ENCODE measurements around the gene MYO15B.

The MYO15B gene

DNA sequence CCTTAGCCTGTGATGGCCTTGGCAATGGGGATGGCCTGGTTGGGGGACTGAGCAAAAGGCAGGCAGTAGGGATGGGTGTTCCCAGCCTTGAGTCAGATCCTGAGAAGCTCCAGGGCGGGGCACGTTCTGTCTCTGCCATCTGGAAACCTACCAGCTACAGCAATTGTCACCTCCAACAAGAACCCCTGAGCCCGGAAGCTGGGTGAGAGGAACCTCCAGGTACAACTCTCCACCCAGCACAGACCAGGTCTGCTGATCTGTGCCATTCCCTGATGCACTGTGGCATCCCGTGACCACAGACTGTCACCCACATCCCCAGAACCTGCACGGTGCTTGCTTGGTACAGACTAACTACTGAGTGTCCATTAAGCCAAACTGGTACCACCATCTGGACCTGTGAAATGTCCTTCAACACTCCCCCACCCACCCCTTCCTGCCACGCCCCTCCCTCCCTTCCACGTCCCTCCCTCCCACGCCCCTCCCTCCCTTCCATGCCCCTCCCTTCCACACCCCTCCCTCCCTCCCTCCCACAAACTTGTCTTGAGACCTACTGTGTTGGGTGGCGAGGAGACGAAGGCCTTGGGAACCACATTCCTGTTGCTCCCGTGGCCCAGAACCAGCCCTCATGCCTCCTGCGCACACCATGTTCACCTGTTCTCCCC is 16.6 kb downstream of the MYO15B start:
- no peak for DNase-seq

DNA sequence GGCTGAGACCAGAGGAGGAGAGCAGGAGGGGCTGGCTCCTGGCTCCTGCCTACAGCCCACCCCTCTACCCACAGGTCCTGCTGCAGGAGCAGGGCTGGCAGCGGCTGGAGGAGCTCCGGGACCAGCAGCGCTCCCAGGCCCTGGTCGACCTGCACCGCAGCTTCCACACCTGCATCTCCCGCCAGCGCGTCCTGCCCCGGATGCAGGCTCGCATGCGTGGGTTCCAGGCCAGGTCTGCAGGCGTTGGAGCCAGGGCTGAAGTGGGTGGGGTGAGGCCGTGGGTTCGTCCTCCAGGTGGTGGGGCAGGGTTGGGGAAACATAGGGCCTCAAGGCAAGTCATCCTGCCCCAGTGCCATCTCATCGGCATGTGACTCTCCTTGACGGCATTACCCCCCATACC is 18.2 kb downstream of the MYO15B start:
- no peak for DNase-seq

DNA sequence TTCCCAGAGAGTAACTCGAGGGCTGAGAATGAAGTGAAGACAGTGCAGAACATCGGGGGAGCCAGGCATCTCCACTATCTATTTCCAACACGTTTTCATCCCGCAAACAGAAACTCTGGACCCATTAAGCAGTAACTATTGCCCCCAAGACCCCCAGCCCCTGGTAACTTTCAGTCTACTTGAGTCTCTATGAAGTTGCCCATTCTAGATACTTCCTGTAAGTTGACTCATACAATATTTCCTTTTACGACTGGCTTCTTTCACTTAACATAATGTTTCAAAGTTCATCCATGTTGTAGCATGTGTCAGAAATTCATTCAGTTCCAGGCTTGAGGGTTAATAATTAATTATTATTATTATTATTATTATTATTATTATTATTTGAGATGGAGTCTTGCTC is 19.5 kb downstream of the MYO15B start:
- DNase-seq, result no peak

DNA sequence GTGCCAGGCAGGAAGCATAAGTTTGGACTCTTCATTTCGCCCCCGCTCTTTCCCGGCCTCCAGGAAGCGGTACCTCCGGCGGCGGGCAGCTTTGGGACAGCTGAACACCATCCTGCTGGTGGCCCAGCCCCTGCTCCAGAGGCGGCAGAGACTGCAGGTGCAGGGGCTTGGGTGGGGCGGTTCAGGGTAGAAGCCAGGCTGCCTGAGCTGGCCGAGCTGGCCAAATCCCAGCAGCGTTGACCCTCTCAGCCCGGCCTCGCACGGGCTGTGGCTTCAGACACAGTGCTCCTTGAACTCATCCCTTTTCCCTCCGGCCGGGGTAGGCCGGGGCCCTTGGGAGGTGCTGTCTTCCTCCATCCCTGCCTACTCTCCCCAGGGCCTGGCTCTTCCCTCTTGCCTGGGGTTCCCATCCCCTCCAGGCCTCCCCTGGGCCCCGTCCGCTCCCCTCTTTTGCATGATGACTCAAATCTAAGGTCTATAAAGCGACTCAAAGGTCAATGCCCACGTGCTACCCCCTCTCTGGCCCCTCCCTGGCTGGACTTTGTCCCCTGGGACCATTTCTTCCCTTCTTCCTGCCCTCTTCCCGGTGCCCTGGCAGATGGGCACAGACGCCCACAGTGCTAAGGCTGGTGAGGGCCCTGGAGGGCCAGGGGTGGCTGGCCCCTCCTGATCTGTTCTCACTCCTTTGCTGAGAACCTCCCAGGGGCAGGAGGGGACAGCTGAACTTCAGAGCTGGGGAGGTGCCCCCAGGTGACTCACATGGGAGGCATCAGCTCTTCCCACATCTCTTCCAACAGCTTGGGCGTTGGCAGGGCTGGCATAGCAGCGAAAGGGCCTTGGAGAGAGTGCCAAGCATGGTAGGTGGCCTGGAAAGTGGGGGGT is 22.7 kb downstream of the MYO15B start:
- DNase-seq, result peak; percentile 41

DNA sequence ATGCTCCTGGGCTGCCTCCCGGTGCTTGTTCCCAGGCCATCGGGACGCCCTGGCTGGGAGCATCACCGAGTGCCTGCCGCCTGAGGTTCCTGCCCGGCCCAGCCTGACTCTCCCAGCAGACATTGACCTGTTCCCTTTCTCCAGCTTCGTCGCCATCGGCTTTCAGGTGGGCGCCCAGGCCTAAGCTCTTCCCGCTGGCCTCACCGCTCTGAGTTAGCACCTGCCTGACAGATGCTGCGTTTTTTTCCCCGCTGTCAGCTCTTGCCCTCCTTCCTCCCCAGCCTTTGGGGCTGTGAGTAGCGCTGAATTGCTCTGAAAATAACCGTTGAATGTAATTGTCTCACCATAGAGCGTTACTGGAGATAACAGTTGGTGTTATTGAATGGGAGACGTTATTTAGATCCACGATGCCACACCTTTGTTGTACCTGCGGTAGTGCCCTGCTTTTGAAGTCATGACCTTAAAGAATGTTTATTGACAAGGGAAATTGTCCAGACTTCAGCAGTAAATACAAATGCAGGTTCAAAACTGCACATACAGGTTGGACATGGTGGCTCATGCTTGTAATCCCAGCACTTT is 24.3 kb downstream of the MYO15B start:
- no peak for DNase-seq

DNA sequence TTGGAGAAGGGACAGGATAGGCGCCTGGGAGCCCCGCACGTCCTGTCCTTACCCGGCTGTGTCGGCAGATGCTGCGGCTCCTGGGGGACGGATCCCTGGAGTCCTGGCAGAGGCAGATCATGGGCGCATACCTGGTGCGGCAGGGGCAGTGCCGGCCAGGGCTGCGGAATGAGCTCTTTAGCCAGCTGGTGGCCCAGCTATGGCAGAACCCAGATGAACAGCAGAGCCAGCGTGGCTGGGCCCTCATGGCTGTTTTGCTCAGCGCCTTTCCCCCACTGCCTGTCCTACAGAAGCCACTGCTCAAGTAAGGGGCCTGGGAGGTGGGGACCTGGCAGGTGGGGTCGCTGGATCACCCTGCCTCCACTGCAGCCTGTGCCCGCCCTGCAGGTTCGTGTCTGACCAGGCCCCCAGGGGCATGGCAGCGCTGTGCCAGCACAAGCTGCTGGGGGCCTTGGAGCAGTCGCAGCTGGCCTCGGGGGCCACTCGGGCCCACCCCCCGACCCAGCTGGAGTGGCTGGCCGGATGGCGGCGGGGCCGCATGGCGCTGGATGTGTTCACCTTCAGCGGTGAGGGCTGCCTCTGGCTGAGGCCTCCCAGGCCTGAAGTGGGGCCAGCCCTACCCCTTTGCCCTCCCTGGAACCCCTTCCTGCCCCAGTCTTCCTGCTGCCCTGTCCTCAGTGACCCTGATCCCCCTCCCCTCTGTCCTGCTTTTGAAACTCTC is 25.5 kb downstream of the MYO15B start:
- DNase-seq, result no peak

DNA sequence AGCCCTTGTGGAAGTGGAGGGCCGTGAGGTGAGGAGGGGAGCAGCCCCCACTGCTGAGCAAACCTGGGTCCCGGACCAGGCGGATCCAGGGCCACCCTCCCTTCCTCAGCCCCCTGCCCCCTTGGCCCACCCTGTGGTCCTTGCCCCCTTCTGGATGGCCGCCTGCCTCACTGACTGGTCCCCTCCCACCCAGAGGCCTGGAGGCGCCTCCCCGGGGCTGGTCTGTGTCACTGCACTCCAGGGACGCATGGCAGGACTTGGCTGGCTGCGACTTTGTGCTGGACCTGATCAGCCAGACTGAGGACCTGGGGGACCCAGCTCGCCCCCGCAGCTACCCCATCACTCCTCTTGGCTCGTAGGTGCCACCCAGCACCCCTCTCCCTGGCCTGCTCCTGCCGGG is 26.4 kb downstream of the MYO15B start:
- DNase-seq, result peak; percentile 55

DNA sequence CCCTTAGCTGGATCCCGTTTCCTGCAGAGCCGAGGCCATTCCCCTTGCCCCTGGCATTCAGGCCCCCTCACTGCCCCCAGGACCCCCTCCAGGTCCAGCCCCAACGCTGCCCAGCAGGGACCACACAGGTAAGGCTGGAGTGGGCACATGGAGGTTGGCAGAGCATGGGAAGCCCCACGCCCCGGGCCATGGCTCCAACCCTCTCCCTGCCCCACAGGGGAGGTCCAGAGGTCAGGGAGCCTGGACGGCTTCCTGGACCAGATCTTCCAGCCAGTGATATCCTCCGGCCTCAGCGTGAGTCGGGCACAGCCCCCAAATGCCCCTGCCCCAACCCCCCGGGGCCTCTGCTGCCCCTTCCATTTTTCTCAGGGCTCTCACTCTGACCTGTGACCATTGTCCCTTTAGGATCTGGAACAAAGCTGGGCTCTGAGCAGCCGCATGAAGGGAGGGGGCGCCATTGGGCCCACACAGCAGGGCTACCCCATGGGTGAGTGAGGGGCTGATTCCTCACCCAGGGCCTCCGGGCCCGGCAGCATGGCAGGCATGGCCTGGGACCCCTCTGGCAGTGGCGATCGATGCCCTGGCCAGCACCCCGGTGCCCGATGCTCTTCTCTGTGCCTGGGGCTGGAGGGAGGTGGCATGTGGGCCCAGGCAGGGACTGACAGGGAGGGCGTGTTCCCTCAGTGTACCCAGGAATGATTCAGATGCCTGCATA is 27.1 kb downstream of the MYO15B start:
- no peak for DNase-seq

DNA sequence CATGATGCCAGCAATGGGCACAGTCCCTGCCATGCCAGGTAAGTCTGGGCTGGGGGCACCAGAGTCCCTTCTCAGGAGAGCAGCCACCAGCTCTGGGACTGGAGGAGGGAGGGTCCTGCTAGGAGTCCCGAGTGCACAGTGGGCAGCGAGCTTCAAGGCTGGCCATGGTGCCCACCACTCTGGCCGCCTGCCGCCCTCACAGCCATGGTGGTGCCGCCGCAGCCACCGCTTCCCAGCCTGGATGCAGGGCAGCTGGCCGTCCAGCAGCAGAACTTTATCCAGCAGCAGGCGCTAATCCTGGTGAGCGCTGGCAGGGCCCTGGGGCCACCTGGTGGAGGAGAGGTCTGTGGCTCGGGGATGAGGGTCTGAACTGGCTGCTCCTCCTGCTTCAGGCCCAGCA is 27.7 kb downstream of the MYO15B start:
- peak; percentile 47 for DNase-seq

DNA sequence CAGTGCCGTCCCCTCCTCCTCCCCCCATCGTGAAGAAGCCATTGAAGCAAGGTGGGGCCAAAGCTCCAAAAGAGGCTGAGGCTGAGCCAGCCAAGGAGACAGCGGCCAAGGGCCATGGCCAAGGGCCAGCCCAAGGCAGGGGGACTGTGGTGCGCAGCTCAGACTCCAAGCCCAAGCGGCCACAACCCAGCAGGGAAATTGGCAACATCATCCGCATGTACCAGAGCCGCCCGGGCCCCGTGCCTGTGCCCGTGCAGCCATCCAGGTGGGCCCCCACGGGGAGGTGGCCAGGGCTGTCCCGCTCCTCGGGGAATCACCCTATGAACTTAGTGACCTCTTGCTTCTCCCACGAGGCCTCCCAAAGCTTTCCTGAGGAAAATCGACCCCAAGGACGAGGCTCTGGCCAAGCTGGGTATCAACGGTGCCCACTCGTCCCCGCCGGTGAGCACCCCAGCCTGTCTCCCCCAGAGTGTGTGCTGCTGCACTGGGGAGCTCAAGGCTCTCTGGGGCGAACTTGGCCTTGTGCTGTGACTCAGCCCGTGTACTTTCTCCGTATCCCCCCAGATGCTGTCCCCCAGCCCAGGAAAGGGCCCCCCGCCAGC is 29.0 kb downstream of the MYO15B start:
- DNase-seq, result no peak

DNA sequence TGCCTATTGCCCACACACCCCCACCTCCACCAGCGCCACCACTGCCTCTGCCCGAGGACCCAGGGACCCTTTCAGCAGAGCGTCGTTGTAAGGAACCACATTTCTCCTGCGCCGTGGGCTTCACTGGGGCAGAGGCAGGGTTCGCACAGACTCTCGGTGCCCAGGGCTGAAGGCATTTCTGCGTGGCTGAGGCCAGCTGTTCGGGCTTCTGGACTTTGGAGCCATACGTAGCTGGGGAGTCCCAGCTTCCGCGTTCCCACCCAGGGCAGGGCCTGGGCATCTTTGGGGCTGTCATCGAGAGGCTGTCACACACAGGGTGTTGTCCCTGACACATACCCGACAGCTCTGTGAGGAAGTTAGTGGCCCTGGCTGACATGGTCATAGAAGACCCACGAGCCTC is 29.6 kb downstream of the MYO15B start:
- DNase-seq, result peak; percentile 33

DNA sequence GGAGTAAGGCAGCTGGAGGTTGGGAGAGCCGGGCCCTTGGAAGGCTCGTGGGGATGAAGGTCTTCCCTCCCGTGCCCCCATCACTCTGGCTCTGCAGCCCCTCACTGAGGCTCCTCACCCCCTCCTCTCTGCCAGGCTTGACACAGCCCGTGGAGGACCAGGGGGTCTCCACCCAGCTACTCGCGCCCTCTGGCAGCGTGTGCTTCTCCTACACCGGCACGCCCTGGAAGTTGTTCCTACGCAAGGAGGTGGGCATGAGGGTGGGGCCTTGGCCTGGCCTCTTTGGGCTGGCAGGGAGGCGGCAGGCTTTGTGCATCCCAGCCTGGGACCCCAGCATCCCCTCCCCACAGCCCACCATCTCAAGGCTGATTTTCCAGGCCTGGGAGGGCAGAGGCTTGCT is 30.1 kb downstream of the MYO15B start:
- no peak for DNase-seq

DNA sequence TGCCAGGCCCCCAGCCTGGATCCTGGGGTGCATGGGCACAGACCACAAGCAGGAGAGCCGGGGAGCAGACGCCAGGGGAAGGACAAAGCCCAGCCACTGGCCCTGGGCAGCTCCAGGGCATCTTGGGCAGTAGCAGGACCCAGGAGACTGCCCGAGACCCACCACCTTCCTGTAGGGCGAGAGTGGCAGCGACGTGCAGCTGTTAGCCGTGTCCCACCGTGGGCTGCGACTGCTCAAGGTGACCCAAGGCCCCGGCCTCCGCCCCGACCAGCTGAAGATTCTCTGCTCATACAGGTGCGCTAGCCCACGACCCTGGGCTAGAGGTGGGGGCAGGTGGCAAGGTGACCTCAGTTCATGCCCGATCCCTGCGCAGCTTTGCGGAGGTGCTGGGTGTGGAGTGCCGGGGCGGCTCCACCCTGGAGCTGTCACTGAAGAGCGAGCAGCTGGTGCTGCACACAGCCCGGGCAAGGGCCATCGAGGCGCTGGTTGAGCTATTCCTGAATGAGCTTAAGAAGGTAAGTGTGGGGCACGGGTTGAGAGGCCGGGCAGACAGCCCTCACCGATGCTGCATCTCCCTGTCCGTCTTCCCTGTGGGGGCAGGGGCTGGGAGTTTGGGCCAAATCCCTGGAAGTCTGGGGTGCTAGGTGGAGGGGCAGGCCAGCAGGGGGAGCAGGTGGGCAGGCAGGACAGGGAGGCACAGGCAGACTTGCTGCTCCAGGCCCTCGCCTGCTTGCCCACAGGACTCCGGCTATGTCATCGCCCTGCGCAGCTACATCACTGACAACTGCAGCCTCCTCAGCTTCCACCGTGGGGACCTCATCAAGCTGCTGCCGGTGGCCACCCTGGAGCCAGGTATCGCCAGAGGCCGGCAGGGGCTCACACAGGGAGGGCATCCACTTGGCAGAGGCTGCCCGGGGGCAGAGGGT is 32.2 kb downstream of the MYO15B start:
- peak; percentile 88 for DNase-seq

DNA sequence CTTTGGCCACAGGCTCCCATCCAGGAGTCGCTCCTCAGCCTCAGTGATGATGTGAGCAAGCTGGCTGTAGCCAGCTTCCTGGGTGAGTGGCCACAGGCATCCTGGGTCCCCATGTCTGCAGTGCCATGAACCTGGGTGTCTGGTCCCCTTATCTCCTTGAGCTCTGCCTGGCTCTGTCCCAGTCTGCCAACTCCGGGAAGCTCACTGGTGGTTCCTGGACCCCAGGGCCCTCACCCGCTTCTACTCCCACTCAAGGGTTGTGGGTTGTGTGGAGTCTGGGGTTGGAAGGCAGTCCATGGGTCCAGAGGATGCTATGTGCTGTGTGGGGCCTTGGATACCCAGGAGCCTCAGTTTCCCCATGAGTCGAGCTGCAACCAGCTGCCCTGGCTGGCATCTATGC is 33.9 kb downstream of the MYO15B start:
- DNase-seq, result no peak

DNA sequence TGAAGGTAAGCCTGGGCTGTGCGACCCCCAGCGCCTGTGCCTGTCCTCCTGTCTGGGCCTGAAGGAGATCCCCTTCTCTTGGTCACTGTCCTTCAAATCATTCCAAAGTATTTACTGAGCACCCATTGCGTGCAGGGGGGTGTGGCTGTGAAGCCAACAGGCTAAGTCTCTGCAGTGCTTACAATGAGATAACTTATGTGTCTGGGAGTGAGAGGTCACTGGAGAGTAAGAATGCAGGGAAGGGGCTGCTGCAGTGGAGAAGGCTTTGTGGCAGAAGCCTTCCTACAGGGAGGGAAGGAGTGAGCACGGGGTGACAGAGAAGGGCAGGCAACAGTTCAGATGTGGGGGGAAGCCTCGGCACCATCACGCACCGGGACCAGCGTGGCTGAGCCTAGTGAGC is 34.5 kb downstream of the MYO15B start:
- no peak for DNase-seq

DNA sequence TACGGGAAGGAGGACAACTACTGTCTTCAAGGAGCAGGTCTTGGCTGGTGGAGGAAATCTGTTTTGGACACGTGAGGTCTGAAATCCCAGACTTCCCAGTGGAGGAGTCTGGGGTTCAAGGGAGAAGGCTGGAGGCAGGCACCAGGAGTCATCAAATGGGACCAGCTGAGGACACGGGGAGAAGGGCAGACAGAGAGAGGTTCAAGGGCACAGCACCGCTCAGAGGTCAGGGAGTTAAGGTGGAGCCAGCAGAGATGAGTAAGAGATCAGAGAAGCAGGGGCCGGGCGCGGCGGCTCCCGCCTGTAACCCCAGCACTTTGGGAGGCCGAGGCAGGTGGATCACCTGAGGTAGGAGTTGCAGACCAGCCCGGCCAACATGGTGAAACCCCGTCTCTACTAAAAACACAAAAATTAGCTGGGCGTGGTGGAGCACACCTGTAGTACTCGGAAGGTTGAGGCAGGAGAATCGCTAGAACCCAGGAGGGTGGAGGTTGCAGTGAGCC is 35.2 kb downstream of the MYO15B start:
- no peak for DNase-seq

DNA sequence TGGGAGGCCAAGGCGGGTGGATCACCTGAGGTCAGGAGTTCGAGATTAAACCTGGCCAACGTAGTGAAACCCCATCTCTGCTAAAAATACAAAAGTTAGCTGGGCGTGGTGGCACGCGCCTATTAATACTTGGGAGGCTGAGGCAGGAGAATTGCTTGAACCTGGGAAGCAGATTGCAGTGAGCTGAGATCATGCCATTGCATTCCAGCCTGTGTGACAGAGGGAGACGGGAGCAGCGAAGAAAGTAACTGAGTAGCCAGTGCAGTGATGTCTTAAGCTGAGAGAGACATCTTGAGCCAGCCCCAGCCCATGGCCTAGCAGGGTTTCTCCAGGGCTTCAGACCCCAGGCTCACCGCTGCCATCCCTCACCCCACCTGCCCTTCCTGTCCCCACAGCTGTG is 35.8 kb downstream of the MYO15B start:
- no peak for DNase-seq

DNA sequence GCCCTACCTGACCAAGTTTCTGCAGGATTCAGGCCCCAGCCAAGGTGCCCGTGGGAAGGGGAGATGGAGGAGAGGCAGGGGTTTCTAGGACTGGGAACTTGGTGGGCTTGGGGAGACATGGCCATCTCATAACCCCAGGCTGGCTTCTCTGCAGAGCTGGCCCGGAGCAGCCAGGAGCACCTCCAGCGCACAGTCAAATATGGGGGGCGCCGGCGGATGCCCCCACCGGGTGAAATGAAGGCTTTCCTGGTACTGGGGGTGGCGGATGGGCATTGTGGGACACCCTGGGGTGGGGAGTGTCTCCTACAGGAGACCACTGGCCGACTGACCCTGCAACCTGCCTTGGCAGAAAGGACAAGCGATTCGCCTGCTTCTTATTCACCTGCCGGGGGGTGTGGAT is 36.4 kb downstream of the MYO15B start:
- no peak for DNase-seq

DNA sequence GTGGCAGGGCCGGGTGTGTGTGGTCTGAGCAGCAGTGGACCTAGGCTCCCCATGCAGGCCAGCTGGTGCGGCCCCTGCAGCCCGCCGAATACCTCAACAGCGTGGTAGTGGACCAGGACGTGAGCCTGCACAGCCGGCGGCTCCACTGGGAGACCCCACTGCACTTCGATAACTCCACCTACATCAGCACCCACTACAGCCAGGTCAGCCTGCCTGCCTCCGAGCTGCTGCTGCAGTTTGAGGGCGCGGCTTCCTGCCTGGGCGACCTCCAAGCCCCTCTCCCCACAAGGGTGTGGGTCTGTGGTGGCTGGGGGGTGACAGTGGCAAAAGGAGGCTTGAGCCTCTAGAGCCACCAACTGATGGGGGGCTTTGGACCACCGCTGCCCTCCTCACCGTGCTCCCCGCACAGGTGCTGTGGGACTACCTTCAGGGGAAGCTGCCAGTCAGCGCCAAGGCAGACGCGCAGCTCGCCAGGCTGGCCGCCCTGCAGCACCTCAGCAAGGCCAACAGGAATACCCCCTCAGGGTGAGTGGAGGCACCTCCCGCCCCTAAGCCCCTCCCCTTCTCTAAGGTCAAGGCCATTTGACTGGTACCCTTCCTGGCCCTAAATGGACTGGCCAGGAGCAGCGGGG is 37.2 kb downstream of the MYO15B start:
- DNase-seq, result no peak

DNA sequence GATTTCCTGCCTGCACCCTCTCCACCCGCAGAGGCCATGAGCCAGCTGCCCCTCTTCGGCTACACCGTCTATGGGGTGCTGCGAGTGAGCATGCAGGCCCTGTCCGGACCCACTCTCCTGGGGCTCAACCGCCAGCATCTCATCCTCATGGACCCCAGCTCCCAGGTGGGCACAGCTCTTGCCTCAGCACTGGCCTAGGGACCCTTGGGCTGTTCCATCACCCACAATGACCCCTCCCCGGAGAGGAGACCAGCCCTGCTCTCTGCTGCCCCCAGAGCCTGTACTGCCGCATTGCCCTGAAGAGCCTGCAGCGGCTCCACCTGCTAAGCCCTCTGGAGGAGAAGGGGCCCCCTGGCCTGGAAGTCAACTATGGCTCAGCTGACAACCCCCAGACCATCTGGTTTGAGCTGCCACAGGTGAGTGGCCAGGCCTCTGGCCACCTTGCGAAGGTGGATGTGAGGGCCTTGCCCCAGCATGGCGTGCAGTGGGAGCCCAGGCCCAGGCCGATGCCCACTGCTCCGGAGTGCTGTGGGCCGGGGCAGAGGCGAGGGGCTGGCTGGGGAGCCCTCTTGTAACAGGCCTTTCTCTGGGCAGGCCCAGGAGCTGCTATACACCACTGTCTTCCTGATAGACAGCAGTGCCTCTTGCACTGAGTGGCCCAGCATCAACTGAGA is 38.4 kb downstream of the MYO15B start:
- DNase-seq, result peak; percentile 69

Data from DMS53 (cell line).